A549 (cell line): ENCODE results near the gene BAG1. TPM values are rescaled to one million over a fixed set of nuclear protein-coding genes. Genes with fewer than 3 reads are reported as not detected.
A peak's percentile ranks its signal among the peaks of the same experiment; 100 is the strongest.

ENCODE experiments used
- ATAC-seq, 2 experiments: fragments of 200-7000 bp in 1 of 2; fragments of >200 bp in 1 of 2; cut with Nextera tagmentation in 1 of 2; cut with Tn5 transposase in 1 of 2; 3 replicates each; pipeline versions ENCODE4 v1.8.0 to v1.9.1; 2018 to 2020; ENCODE audit warnings: mild to moderate bottlenecking in 1 of 2, moderate library complexity in 1 of 2
- CTCF ChIA-PET: fragments of 300-600 bp; sonication (Branson Sonifier 250); formaldehyde crosslinking; extraction: SDS; loops from one replicate; lab custom pipeline; 2021; ENCODE audit warnings: antibody characterized with exemption, inconsistent platforms; lab: Yijun Ruan, JAX
- POLR2A ChIA-PET: fragments of 350-600 bp; formaldehyde crosslinking; extraction: SDS; loops from one replicate; lab custom pipeline; 2021; ENCODE audit warnings: antibody characterized with exemption, inconsistent platforms; lab: Yijun Ruan, JAX
- DNase-seq, 2 experiments: peaks; one replicate each; pipeline versions ENCODE4 v3.0.0 to v3.0.0-alpha.2; 2011 to 2016; ENCODE audit warnings: low read depth in 1 of 2, low spot score in 1 of 2
- FAIRE-seq: peaks from 2 replicates; lab custom pipeline; 2011; peaks lifted over from hg19 to GRCh38; lab: Jason Lieb, UNC
- H3K27ac ChIP-seq, 2 experiments: fragments of >200 bp; sonication (Bioruptor Twin); formaldehyde crosslinking; 3 replicates each; pipeline ENCODE4 v1.5.1; 2016 to 2017
- H3K4me1 ChIP-seq: fragments of >200 bp; sonication (Bioruptor Twin); formaldehyde crosslinking; 3 replicates; pipeline ENCODE4 v1.6.1; 2016
- H3K4me2 ChIP-seq: fragments of >200 bp; sonication (Bioruptor Twin); formaldehyde crosslinking; 3 replicates; pipeline ENCODE4 v1.6.1; 2016
- H3K4me3 ChIP-seq: fragments of >200 bp; sonication (Bioruptor Twin); formaldehyde crosslinking; 3 replicates; pipeline ENCODE4 v1.5.1; 2016
- H3K9me3 ChIP-seq: fragments of >200 bp; sonication (Bioruptor Twin); formaldehyde crosslinking; 3 replicates; pipeline ENCODE4 v1.6.1; 2016
- ATOH8 ChIP-seq: fragments of 250-450 bp; sonication (Bioruptor Pico); IDR thresholded peaks from 2 replicates; pipeline ENCODE4 v1.5.0; 2020; ENCODE audit warnings: low read depth, mild to moderate bottlenecking, moderate library complexity
- ESRRA ChIP-seq: fragments of 150-350 bp; IDR thresholded peaks from 2 replicates; pipeline ENCODE4 v1.6.1; 2014; ENCODE audit warnings: mild to moderate bottlenecking, low read length, borderline replicate concordance
- FOXS1 ChIP-seq: fragments of 250-450 bp; sonication (Bioruptor Pico); IDR thresholded peaks from 2 replicates; pipeline ENCODE4 v1.5.0; 2020; ENCODE audit warnings: mild to moderate bottlenecking, moderate library complexity
- HDAC2 ChIP-seq: fragments of 200-600 bp; sonication (generic); IDR thresholded peaks from 2 replicates; pipeline ENCODE4 v1.6.1; 2016
- HES2 ChIP-seq: fragments of >200 bp; sonication (Bioruptor Twin); formaldehyde crosslinking; IDR thresholded peaks from 2 replicates; pipeline ENCODE4 v1.6.1; 2016
- HEYL ChIP-seq: fragments of 250-450 bp; sonication (Bioruptor Pico); IDR thresholded peaks from 2 replicates; pipeline ENCODE4 v1.8.0; 2021; ENCODE audit warnings: mild to moderate bottlenecking, moderate library complexity
- HOXB13 ChIP-seq: fragments of 250-450 bp; sonication (Bioruptor Pico); IDR thresholded peaks from 2 replicates; pipeline ENCODE4 v1.5.0; 2020; ENCODE audit warnings: low read depth, mild to moderate bottlenecking, moderate library complexity
- HOXB5 ChIP-seq: fragments of 250-450 bp; sonication (Bioruptor Pico); IDR thresholded peaks from 2 replicates; pipeline ENCODE4 v1.5.0; 2020; ENCODE audit warnings: mild to moderate bottlenecking, moderate library complexity
- JUN ChIP-seq, 2 experiments: fragments of >200 bp; sonication (Bioruptor Twin); formaldehyde crosslinking; IDR thresholded peaks; 2 replicates in 1 of 2; 3 replicates in 1 of 2; pipeline ENCODE4 v1.6.1; 2016 to 2017
- MAX ChIP-seq: IDR thresholded peaks from 2 replicates; pipeline ENCODE4 v1.6.1; 2012
- NFE2L2 ChIP-seq: fragments of 150-350 bp; conservative IDR thresholded peaks from 2 replicates; pipeline ENCODE4 v1.6.1; 2014; ENCODE audit warnings: low read length
- NPAS2 ChIP-seq: fragments of 250-450 bp; sonication (Bioruptor Pico); IDR thresholded peaks from 2 replicates; pipeline ENCODE4 v1.8.0; 2022; ENCODE audit warnings: mild to moderate bottlenecking, moderate library complexity, borderline replicate concordance
- NR3C1 ChIP-seq: fragments of >200 bp; sonication (Bioruptor Twin); formaldehyde crosslinking; IDR thresholded peaks from 3 replicates; pipeline ENCODE4 v1.6.1; 2017
- PHF8 ChIP-seq: fragments of 200-600 bp; sonication (generic); IDR thresholded peaks from 2 replicates; pipeline ENCODE4 v1.6.1; 2016; ENCODE audit warnings: low read depth, mild to moderate bottlenecking, antibody characterized with exemption, moderate library complexity, borderline replicate concordance
- RAD21 ChIP-seq, 2 experiments: fragments of >200 bp in 1 of 2; sonication (Bioruptor Twin) in 1 of 2; formaldehyde crosslinking in 1 of 2; IDR thresholded peaks in 1 of 2; conservative IDR thresholded peaks in 1 of 2; 2 replicates in 1 of 2; 3 replicates in 1 of 2; pipeline ENCODE4 v1.6.1; 2012 to 2018; ENCODE audit warnings: inconsistent platforms in 1 of 2
- SMC3 ChIP-seq: fragments of >200 bp; sonication (Bioruptor Twin); formaldehyde crosslinking; IDR thresholded peaks from 3 replicates; pipeline ENCODE4 v1.6.1; 2018; ENCODE audit warnings: inconsistent platforms
- TP53 ChIP-seq: fragments of 250-450 bp; sonication (Bioruptor Pico); IDR thresholded peaks from 2 replicates; pipeline ENCODE4 v1.5.0; 2021; ENCODE audit warnings: mild to moderate bottlenecking, moderate library complexity
- USF2 ChIP-seq: fragments of 450-650 bp; IDR thresholded peaks from 2 replicates; pipeline ENCODE4 v1.6.1; 2014; ENCODE audit warnings: antibody characterized with exemption
- ZNF302 ChIP-seq: fragments of 250-450 bp; sonication (Bioruptor Pico); IDR thresholded peaks from 2 replicates; pipeline ENCODE4 v1.9.0; 2021; ENCODE audit warnings: inconsistent platforms, mild to moderate bottlenecking, moderate library complexity
- WGBS: methylation state at CpG from one replicate; pipeline ENCODE4 v1.1.6; 2017; ENCODE audit errors: missing lambda C conversion rate; 5-methylcytosine and 5-hydroxymethylcytosine counted together
- polyA plus RNA-seq, 4 experiments: library from polyadenylated mRNA; depleted of rRNA in 3 of 4; stranded (reverse); fragments of >200 nt; fragmentation: RNase III in 1 of 4; extraction: RNeasy Plus Mini Kit Qiagen cat#74134 plus additional on column Dnase treatment in 1 of 4; gene quantifications; 2 replicates in 3 of 4; 3 replicates in 1 of 4; pipeline ENCODE4 v1.2.3, GENCODE V29; 2011 to 2017

Gene BAG1
- polyA plus RNA-seq, 2 of the 4 experiments (the other 2 are of a cell fraction): 73.0 to 86.9 TPM

GRCh38 chr9:33264003-33264472, 470 bp downstream of the BAG1 start:
- peaks cover 36% of the 10 kb centered on the region for H3K4me1 ChIP-seq
- POLR2A ChIA-PET: interaction anchor here (0.6 to 1.5 kb wide), 4 partner anchors 9 to 239 kb away, joined by 3 to 11 read pairs (median 4); partner anchors contain the start of genes DNAJA1 and NFX1
- CTCF ChIA-PET: interaction anchor here (0.6 to 3.6 kb wide), 12 partner anchors 10 to 178 kb away, joined by 3 to 16 read pairs (median 4); no protein-coding TSS in a partner anchor
- peak overlapping the region; percentile 94 to 96 for H3K27ac ChIP-seq
- peak; percentile 19 to 62 for ATAC-seq
- H3K4me3 ChIP-seq: peak overlapping the region; percentile 90
- DNase-seq: peak in 1 of 2 experiments; percentile 57
- TF ChIP-seq MAX: peak; percentile 58; the same call in 1 of the 2 replicates
- no peak for TF ChIP-seq ESRRA
- peak; percentile 83 for TF ChIP-seq USF2
- TF ChIP-seq, all 56 proteins: peak for 2
- H3K9me3 ChIP-seq: no peaks in the 10 kb centered on the region
- no peak for FAIRE-seq
- 3% methylated on average over 27 of the region's 37 CpGs for WGBS
- H3K4me2 ChIP-seq: peak overlapping the region; percentile 95

- H3K9me3 ChIP-seq: no peaks in the 10 kb centered on the region
- H3K4me1 ChIP-seq: peaks cover 40% of the 10 kb centered on the region
- CTCF ChIA-PET: interaction anchor here (0.6 to 3.6 kb wide), 9 partner anchors 10 to 152 kb away, joined by 3 to 16 read pairs (median 5); no protein-coding TSS in a partner anchor
- WGBS: 3% methylated on average over 23 of the region's 25 CpGs
- peak overlapping the region; percentile 90 for H3K4me3 ChIP-seq
- no peak for TF ChIP-seq ATOH8 (CRISPR knock-in tag)
- TF ChIP-seq MAX: peak; percentile 82
- TF ChIP-seq, all 56 proteins: peak for 1
- DNase-seq: no peak
- peak; percentile 15 to 24; a peak in 5 of 6 replicates for ATAC-seq
- POLR2A ChIA-PET: interaction anchor here (0.8 to 1.5 kb wide), 2 partner anchors 29 to 239 kb away, joined by 3 to 11 read pairs; partner anchors contain the start of gene DNAJA1
- Histone ChIP-seq H3K4me2 (peak overlapping the region; percentile 95), H3K27ac (peak overlapping the region; percentile 94 to 96)
- peak; percentile 39 for FAIRE-seq
Observed at GRCh38 chr9:33263131-33264002, 1.1 kb downstream of the BAG1 start.

GRCh38 chr9:33260372-33260771, 4.1 kb downstream of the BAG1 start:
- WGBS: 76% methylated on average over 1 of the region's 1 CpG
- H3K4me2 ChIP-seq: no peak overlapping the region
- no peak for FAIRE-seq

GRCh38 chr9:33257276-33257675, 7.2 kb downstream of the BAG1 start:
- ATAC-seq (no peak), DNase-seq (no peak), FAIRE-seq (no peak)
- Histone ChIP-seq H3K4me1 (peaks cover 45% of the 10 kb centered on the region), H3K9me3 (no peaks in the 10 kb centered on the region), H3K4me2 (no peak overlapping the region), H3K27ac (no peak overlapping the region), H3K4me3 (no peak overlapping the region)
- TF ChIP-seq ZNF302: no peak
- TF ChIP-seq JUN (IDR thresholded peaks at IDR 0.05): no peak
- no peak for TF ChIP-seq HOXB5 (CRISPR knock-in tag)
- no peak for TF ChIP-seq HDAC2
- TF ChIP-seq RAD21 (conservative IDR thresholded peaks at IDR 0.05 in 1 of 2, IDR thresholded peaks at IDR 0.05 in 1 of 2): no peak
- TF ChIP-seq NPAS2: no peak
- no peak for TF ChIP-seq HOXB13 (CRISPR knock-in tag)
- no peak for TF ChIP-seq NR3C1
- no peak for TF ChIP-seq PHF8
- TF ChIP-seq SMC3: no peak
- no peak for TF ChIP-seq HEYL (CRISPR knock-in tag)
- no peak for TF ChIP-seq NFE2L2
- no peak for TF ChIP-seq HES2
- TF ChIP-seq FOXS1 (CRISPR knock-in tag): no peak
- WGBS: 84% methylated on average over 4 of the region's 4 CpGs
- ChIA-PET CTCF (interaction anchor here (1.8 to 2.7 kb wide), 2 partner anchors 9 to 31 kb away, joined by 6 to 10 read pairs; no protein-coding TSS in a partner anchor), POLR2A (no interaction called here)

More at GRCh38 chr9:33260372-33260771, 4.1 kb downstream of the BAG1 start:
- no peak overlapping the region for H3K27ac ChIP-seq
- DNase-seq: no peak
- ChIA-PET POLR2A (no interaction called here), CTCF (no interaction called here)
- H3K9me3 ChIP-seq: no peaks in the 10 kb centered on the region
- no peak overlapping the region for H3K4me3 ChIP-seq
- TF ChIP-seq TP53 (CRISPR knock-in tag): no peak
- no peak for TF ChIP-seq HOXB13 (CRISPR knock-in tag)
- H3K4me1 ChIP-seq: peaks cover 52% of the 10 kb centered on the region
- no peak for ATAC-seq
